GM20000 (cell line): ENCODE measurements around the gene C9orf85.
A peak's percentile ranks its signal among the peaks of the same experiment; 100 is the strongest.

Source experiments
- DNase-seq: peaks from one replicate; pipeline ENCODE4 v3.0.0; 2012; ENCODE audit warnings: low spot score
- CTCF ChIP-seq: IDR thresholded peaks from 2 replicates; pipeline ENCODE4 v1.5.1; 2012; ENCODE audit warnings: mild to moderate bottlenecking, control low read depth; ENCODE audit errors: extremely low read depth, missing control alignments

The C9orf85 gene

GRCh38 chr9:71904076-71904475 lies 7.4 kb upstream of the C9orf85 start:
- TF ChIP-seq CTCF: no peak
- DNase-seq: no peak

GRCh38 chr9:71908825-71909224 lies 2.6 kb upstream of the C9orf85 start:
- DNase-seq: no peak
- no peak for TF ChIP-seq CTCF

GRCh38 chr9:71909887-71910649 lies 1.4 kb upstream of the C9orf85 start:
- DNase-seq: peak; percentile 44
- TF ChIP-seq CTCF: no peak

- DNase-seq: peak; percentile 49
- TF ChIP-seq CTCF: no peak
These were observed 784 bp upstream of the C9orf85 start for GRCh38 chr9:71910650-71911060.

- no peak for TF ChIP-seq CTCF
- DNase-seq: no peak
These were observed 483 bp downstream of the C9orf85 start for GRCh38 chr9:71911908-71912335.

- TF ChIP-seq CTCF: no peak
- DNase-seq: no peak
These were observed 4.1 kb downstream of the C9orf85 start for GRCh38 chr9:71915495-71915894.

- peak; percentile 25 for DNase-seq
These were observed 5.5 kb downstream of the C9orf85 start for GRCh38 chr9:71916834-71917534.

More at GRCh38 chr9:71916834-71917534, 5.5 kb downstream of the C9orf85 start:
- no peak for TF ChIP-seq CTCF
